Measurements from ENCODE around the gene GFRA4.

The GFRA4 gene, protein sequence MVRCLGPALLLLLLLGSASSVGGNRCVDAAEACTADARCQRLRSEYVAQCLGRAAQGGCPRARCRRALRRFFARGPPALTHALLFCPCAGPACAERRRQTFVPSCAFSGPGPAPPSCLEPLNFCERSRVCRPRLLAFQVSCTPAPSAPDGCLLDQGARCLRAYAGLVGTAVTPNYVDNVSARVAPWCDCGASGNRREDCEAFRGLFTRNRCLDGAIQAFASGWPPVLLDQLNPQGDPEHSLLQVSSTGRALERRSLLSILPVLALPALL

DNA sequence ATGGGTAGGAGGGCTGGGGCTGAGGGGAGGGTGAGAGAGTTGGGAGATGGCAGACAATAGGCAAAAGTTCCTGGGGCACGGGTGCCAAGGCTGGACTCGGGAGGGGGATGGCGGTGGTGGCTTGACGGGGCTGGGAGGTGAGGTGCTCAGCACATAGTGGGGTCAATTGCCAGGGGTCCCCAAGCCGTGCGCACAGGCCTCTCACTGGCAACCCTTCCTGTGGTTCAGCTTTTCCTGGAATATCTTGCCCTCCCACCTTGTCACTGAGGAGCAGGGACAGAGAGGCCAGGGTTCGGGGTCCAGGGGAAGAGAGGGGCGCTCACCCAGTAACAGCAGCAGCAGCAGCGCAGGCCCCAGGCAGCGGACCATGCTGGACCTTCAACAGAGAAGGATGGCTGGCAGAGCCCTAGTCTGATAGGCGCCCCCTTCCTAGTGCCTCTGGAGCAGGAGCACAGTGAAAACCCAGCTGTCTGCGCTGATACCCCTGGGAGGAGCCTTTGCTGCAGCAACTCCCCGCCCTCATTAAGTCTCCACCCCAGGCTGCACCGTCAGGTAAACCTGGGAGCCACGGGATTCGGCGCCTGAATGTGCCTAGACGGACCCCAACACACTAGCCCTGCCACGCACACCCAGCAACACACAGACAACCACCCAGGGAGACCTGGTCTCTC lies at the start of gene GFRA4:
Gene GFRA4 (minus strand): TSS at position 369 of the 671 bp plus-strand sequence. CDS start 0 bp downstream, at position 369.
- no peak for DNase-seq (ENCODE audit: extremely low read depth, low read depth)
- no peak for TF ChIP-seq CTCF (IDR thresholded peaks at IDR 0.05; ENCODE audit: low read depth, low read length)

DNA sequence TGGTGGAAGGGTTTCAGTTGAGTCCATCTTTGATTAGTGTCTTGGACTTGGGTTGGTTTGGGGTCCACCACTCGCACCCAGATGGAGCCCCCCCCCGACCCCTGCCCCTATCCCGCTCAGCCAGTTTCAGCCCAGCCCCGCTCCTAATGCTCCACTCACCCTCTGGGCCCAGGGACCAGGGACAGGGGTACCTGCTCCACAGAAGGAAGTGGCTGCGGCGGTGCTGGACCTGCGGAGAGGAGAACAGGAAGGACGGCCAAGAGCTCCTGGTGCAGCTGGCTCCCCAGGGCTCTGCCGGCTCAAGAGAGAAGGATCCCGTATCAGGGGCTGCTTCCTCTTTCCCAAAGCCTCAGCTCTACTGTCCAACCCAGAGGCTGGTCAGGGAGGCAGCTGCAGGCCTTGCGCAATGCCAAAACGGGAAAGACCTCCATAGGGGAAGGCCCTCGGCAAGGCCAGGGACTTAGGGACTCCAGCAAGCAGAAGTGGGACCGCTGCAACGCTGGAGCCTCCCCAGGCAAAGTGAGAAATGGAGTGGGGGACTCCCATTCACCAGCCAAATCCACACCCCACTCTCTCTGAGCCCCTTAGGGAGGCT lies 49.2 kb upstream of the GFRA4 start, which contains the start of gene SIGLEC1:
Gene SIGLEC1 (minus strand): TSS at position 322 of the 595 bp plus-strand sequence. CDS start 5,472 bp downstream, outside the sequence.
- no peak for TF ChIP-seq CTCF (IDR thresholded peaks at IDR 0.05; ENCODE audit: low read depth, low read length)

GRCh38 chr20:3711484-3711941 lies 48.3 kb upstream of the GFRA4 start:
- no peak for DNase-seq (ENCODE audit: extremely low read depth, low read depth)
- no peak for TF ChIP-seq CTCF (IDR thresholded peaks at IDR 0.05; ENCODE audit: low read depth, low read length)

More for the DNA sequence above, 49.2 kb upstream of the GFRA4 start, which contains the start of gene SIGLEC1:
- DNase-seq (ENCODE audit: extremely low read depth, low read depth): no peak

DNA sequence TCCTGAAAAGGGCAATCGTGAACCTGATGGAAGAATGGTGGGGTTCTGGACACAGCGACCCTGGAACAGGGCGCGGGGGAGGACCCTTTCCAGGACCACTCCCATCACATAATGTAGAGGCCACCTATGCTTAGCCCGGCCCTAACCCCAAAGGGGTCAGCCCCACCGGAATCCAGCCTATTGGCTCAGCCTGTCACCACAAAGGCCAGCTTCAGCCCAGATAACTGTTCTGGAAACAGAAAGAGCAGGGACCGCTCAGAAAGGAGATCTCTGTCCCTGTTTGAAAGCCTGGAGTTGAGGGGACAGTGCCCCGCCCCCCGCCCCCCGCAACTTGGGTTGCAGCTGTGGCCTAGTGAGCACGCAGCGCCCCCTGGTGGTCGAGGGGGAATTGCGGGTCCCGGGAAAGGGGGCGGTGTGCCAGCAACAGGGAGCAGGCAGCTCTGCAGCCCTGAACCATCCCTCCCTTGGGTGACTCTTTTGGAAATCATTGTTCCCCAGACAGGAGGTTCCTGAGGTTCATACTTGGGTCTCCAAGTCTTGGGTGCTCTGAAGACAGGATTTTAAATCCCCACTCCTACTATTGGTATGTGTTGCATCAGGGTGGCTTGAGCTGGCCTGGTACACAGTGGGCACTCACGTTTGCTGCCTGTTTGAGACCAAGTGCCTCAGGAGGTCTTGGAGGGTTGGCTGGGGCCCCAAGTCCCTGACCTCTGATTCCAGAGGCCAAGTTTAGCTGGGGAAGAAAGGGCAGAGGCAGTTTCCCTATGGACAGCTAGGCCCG lies 47.7 kb upstream of the GFRA4 start:
- peak; percentile 90 for TF ChIP-seq CTCF (IDR thresholded peaks at IDR 0.05; ENCODE audit: low read depth, low read length)
- DNase-seq (ENCODE audit: extremely low read depth, low read depth): peak; percentile 14

DNA sequence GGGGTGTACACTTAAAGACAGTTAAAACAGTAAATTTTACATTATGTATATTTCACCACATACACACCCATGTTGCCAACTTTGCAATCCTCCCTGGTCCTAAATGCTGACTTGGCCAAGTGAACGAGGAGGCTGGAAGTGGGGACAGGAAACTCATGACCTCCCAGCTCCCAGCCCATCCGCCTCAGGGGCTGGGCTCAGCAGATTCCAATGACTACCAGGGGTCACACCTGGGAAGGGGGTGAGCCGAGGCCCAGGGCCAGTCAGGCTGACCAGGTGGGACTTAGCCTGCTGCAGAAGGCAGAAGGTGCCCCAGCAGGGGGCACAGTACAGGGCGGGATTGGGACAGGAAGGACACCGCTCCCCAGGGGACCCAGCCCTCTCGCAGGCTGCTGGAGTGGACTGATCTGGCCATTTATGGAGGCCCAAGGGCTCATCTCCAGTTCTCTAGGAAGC lies 46.8 kb upstream of the GFRA4 start:
- no peak for DNase-seq (ENCODE audit: extremely low read depth, low read depth)
- TF ChIP-seq CTCF (IDR thresholded peaks at IDR 0.05; ENCODE audit: low read depth, low read length): no peak

DNA sequence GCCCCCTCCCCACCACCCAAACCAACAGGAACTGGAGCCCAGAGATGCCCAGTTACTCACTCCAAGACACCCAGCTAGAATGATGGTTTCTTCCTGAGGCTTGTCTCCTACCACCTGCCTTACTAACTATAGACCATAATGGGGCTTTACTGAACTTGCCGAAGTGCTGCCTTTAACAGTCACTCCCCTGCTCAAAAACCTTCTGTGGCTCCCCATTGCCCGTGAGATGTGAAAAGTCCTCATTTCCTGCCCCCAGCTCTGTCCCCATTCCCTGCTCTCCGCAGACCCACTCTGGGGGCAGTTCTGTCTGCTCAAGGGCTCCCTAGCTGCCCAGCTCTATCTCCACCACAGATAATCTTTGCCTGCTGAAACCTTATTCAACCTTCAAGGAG lies 44.3 kb upstream of the GFRA4 start:
- DNase-seq (ENCODE audit: extremely low read depth, low read depth): no peak
- no peak for TF ChIP-seq CTCF (IDR thresholded peaks at IDR 0.05; ENCODE audit: low read depth, low read length)

Data from AG09319 (cell line).